ENCODE measurements around the gene ISOC1.

- no peak for TF ChIP-seq CTCF (IDR thresholded peaks at IDR 0.05)
- no peak for TF ChIP-seq POLR2A (IDR thresholded peaks at IDR 0.05)
Measured at GRCh38 chr5:129048509-129048908, 46.0 kb upstream of the ISOC1 start.

Data from uterus (tissue), 2 donors.